ENCODE results near the gene ZNF512B.

DNA sequence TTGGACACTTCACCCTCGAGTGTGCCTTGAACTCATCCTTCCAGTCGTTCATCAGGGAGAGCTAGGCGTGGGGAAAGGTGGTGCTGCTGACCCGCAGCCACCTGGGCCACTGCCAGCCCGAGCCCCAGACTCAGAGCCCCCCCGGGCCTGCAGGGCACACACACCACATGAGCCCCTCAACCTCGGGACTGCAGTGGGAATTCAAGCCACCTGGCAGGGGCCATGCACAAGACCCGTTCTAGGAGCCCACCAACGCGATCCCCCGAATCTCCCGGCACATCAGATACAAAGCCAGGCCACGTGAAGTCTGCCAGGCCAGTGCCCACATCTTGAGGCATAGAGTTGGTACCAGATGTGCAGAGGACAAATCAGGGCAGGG is 2.8 kb downstream of the ZNF512B start:
- TF ChIP-seq CEBPB (IDR thresholded peaks at IDR 0.05; ENCODE audit: low read depth) (no peak), EZH2 (IDR thresholded peaks at IDR 0.05) (no peak), ZFX (IDR thresholded peaks at IDR 0.05) (no peak), POLR2AphosphoS5 (IDR thresholded peaks at IDR 0.05; ENCODE audit: low read depth, low read length) (no peak), YY1 (IDR thresholded peaks at IDR 0.05; ENCODE audit: extremely low read depth, insufficient replicate concordance, low read depth, low read length) (no peak), POLR2A (IDR thresholded peaks at IDR 0.05; ENCODE audit: borderline replicate concordance, extremely low read depth, insufficient read depth, insufficient read length) (no peak), SIN3A (IDR thresholded peaks at IDR 0.05; ENCODE audit: low read depth) (no peak), JUND (IDR thresholded peaks at IDR 0.05) (no peak), ZNF274 (IDR thresholded peaks at IDR 0.05; ENCODE audit: low read depth, low read length) (no peak)
- TF ChIP-seq, protein P1, sequence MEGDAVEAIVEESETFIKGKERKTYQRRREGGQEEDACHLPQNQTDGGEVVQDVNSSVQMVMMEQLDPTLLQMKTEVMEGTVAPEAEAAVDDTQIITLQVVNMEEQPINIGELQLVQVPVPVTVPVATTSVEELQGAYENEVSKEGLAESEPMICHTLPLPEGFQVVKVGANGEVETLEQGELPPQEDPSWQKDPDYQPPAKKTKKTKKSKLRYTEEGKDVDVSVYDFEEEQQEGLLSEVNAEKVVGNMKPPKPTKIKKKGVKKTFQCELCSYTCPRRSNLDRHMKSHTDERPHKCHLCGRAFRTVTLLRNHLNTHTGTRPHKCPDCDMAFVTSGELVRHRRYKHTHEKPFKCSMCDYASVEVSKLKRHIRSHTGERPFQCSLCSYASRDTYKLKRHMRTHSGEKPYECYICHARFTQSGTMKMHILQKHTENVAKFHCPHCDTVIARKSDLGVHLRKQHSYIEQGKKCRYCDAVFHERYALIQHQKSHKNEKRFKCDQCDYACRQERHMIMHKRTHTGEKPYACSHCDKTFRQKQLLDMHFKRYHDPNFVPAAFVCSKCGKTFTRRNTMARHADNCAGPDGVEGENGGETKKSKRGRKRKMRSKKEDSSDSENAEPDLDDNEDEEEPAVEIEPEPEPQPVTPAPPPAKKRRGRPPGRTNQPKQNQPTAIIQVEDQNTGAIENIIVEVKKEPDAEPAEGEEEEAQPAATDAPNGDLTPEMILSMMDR (IDR thresholded peaks at IDR 0.05 in 2 of 3, conservative IDR thresholded peaks at IDR 0.05 in 1 of 3; ENCODE audit: borderline replicate concordance in 1 of 3, insufficient read depth in 1 of 3, low read depth in 2 of 3, low read length in 2 of 3): no peak
- TF ChIP-seq, protein P2, sequence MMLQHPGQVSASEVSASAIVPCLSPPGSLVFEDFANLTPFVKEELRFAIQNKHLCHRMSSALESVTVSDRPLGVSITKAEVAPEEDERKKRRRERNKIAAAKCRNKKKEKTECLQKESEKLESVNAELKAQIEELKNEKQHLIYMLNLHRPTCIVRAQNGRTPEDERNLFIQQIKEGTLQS (IDR thresholded peaks at IDR 0.05): no peak
- TF ChIP-seq, protein P3, sequence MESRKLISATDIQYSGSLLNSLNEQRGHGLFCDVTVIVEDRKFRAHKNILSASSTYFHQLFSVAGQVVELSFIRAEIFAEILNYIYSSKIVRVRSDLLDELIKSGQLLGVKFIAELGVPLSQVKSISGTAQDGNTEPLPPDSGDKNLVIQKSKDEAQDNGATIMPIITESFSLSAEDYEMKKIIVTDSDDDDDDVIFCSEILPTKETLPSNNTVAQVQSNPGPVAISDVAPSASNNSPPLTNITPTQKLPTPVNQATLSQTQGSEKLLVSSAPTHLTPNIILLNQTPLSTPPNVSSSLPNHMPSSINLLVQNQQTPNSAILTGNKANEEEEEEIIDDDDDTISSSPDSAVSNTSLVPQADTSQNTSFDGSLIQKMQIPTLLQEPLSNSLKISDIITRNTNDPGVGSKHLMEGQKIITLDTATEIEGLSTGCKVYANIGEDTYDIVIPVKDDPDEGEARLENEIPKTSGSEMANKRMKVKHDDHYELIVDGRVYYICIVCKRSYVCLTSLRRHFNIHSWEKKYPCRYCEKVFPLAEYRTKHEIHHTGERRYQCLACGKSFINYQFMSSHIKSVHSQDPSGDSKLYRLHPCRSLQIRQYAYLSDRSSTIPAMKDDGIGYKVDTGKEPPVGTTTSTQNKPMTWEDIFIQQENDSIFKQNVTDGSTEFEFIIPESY (IDR thresholded peaks at IDR 0.05; ENCODE audit: extremely low read depth, insufficient replicate concordance, low read length): no peak

Measured in HCT116 (cell line).